H1 (cell line): Measurements from ENCODE around the gene LKAAEAR1. TPM values are rescaled to one million over a fixed set of nuclear protein-coding genes. Genes with fewer than 3 reads are reported as not detected.

Experiments
- CTCF ChIA-PET: fragments of 300-600 bp; sonication (Branson Sonifier 250); formaldehyde crosslinking; loops from one replicate; lab custom pipeline; 2021; ENCODE audit not compliant: partially characterized antibody; lab: Charles Lee
- POLR2A ChIA-PET: fragments of 300-600 bp; sonication (Branson Sonifier 250); formaldehyde crosslinking; loops from one replicate; lab custom pipeline; 2021; ENCODE audit warnings: inconsistent platforms; ENCODE audit not compliant: partially characterized antibody; lab: Charles Lee
- DNase-seq, 2 experiments: peaks; one replicate each; pipeline versions ENCODE4 v3.0.0 to v3.0.0-alpha.2; 2010 to 2022; ENCODE audit warnings: low spot score in 2 of 2, low read depth in 1 of 2, mixed read lengths in 1 of 2
- FAIRE-seq: peaks from 2 replicates; lab custom pipeline; 2011; peaks lifted over from hg19 to GRCh38; lab: Jason Lieb, UNC
- H2AFZ ChIP-seq: 2 replicates; pipeline ENCODE4 v1.8.1; 2012; ENCODE audit warnings: low read length, inconsistent platforms
- H2AK5ac ChIP-seq: 2 replicates; pipeline ENCODE4 v1.6.1; 2013; ENCODE audit warnings: low read depth, low read length
- H2BK120ac ChIP-seq: replicated peaks from 2 replicates; pipeline ENCODE3; 2013; ENCODE audit warnings: low read depth, low read length, inconsistent platforms
- H2BK12ac ChIP-seq: 2 replicates; pipeline ENCODE4 v1.6.1; 2013; ENCODE audit warnings: low read depth, low read length
- H2BK15ac ChIP-seq: 2 replicates; pipeline ENCODE4 v1.6.1; 2013; ENCODE audit warnings: low read length
- H2BK20ac ChIP-seq: 2 replicates; pipeline ENCODE4 v1.6.1; 2013; ENCODE audit warnings: low read length
- H2BK5ac ChIP-seq: 2 replicates; pipeline ENCODE4 v1.6.1; 2013; ENCODE audit warnings: low read depth, low read length
- H3K14ac ChIP-seq: 2 replicates; pipeline ENCODE4 v1.6.1; 2013; ENCODE audit warnings: inconsistent platforms; ENCODE audit not compliant: insufficient read length
- H3K18ac ChIP-seq: 2 replicates; pipeline ENCODE4 v1.6.1; 2013; ENCODE audit warnings: low read length; ENCODE audit errors: extremely low read depth
- H3K23ac ChIP-seq: 2 replicates; pipeline ENCODE4 v1.6.1; 2013; ENCODE audit warnings: inconsistent platforms; ENCODE audit not compliant: insufficient read length
- H3K23me2 ChIP-seq: 2 replicates; pipeline ENCODE4 v1.6.1; 2013; ENCODE audit warnings: low read depth, low read length
- H3K27ac ChIP-seq: 2 replicates; pipeline ENCODE4 v1.6.1; 2011; ENCODE audit warnings: low read depth, low read length, inconsistent platforms
- H3K27me3 ChIP-seq, 4 experiments: replicated peaks in 1 of 4; 1 replicate in 1 of 4; 2 replicates in 3 of 4; pipeline versions ENCODE4 v1.6.1 to v1.8.1; 2011 to 2013; ENCODE audit warnings: low read length in 3 of 4, mild to moderate bottlenecking in 3 of 4, inconsistent platforms in 2 of 4, mixed read lengths in 2 of 4, moderate library complexity in 1 of 4; ENCODE audit not compliant: control insufficient read depth in 3 of 4, insufficient read depth in 3 of 4; ENCODE audit errors: extremely low read depth in 1 of 4
- H3K36me3 ChIP-seq, 4 experiments: 2 replicates each; pipeline versions ENCODE4 v1.6.1 to v1.8.1; 2011 to 2013; ENCODE audit warnings: mild to moderate bottlenecking in 4 of 4, low read length in 3 of 4, moderate library complexity in 2 of 4, control low read depth in 1 of 4, inconsistent platforms in 1 of 4; ENCODE audit not compliant: insufficient read depth in 4 of 4, control insufficient read depth in 2 of 4
- H3K4ac ChIP-seq: replicated peaks from 2 replicates; pipeline ENCODE3; 2013; ENCODE audit warnings: low read length, low read depth, mixed read lengths, inconsistent platforms; ENCODE audit not compliant: insufficient read length
- H3K4me1 ChIP-seq, 4 experiments: replicated peaks in 1 of 4; 1 replicate in 1 of 4; 2 replicates in 3 of 4; pipeline versions ENCODE4 v1.6.1 to v1.8.1; 2011 to 2013; ENCODE audit warnings: low read length in 3 of 4, inconsistent platforms in 2 of 4, mixed read lengths in 1 of 4; ENCODE audit not compliant: insufficient read depth in 4 of 4, control insufficient read depth in 3 of 4
- H3K4me2 ChIP-seq, 2 experiments: 2 replicates each; pipeline versions ENCODE4 v1.6.1 to v1.8.1; 2011 to 2013; ENCODE audit warnings: low read depth in 2 of 2, low read length in 2 of 2, control low read depth in 1 of 2, inconsistent platforms in 1 of 2, mild to moderate bottlenecking in 1 of 2; ENCODE audit not compliant: insufficient read depth in 1 of 2
- H3K4me3 ChIP-seq, 4 experiments: fragments of 200-600, 300-600 bp in 1 of 4; sonication (generic), shearing (Covaris generic), sonication (Bioruptor Twin) in 1 of 4; 2 replicates each; pipeline versions ENCODE4 v1.5.1 to v1.8.1; 2011 to 2016; ENCODE audit warnings: low read length in 4 of 4, low read depth in 3 of 4, control low read depth in 2 of 4, inconsistent platforms in 2 of 4, mild to moderate bottlenecking in 2 of 4, mixed read lengths in 1 of 4, moderate library complexity in 1 of 4; ENCODE audit not compliant: insufficient read depth in 2 of 4; ENCODE audit errors: extremely low read depth in 1 of 4
- H3K56ac ChIP-seq: replicated peaks from 2 replicates; pipeline ENCODE3; 2013; ENCODE audit warnings: low read depth, mild to moderate bottlenecking, mixed read lengths, low read length, inconsistent platforms; ENCODE audit not compliant: insufficient read length
- H3K79me1 ChIP-seq: 2 replicates; pipeline ENCODE4 v1.6.1; 2013; ENCODE audit warnings: low read depth, low read length, control low read depth
- H3K79me2 ChIP-seq, 2 experiments: 2 replicates each; pipeline versions ENCODE4 v1.6.1 to v1.8.1; 2012 to 2013; ENCODE audit warnings: low read length in 2 of 2, mild to moderate bottlenecking in 2 of 2, inconsistent platforms in 1 of 2; ENCODE audit not compliant: insufficient read depth in 2 of 2, control insufficient read depth in 1 of 2
- H3K9ac ChIP-seq, 4 experiments: replicated peaks in 1 of 4; 1 replicate in 1 of 4; 2 replicates in 3 of 4; pipeline versions ENCODE4 v1.6.1 to v1.8.1; 2011 to 2013; ENCODE audit warnings: low read depth in 3 of 4, low read length in 3 of 4, control low read depth in 2 of 4, mild to moderate bottlenecking in 2 of 4, moderate library complexity in 2 of 4, inconsistent platforms in 1 of 4; ENCODE audit errors: extremely low read depth in 1 of 4
- H3K9me3 ChIP-seq, 2 experiments: 2 replicates each; pipeline versions ENCODE4 v1.6.1 to v1.8.1; 2012 to 2013; ENCODE audit warnings: mild to moderate bottlenecking in 2 of 2, moderate library complexity in 2 of 2, control low read depth in 1 of 2, inconsistent platforms in 1 of 2, low read depth in 1 of 2, low read length in 1 of 2, mixed read lengths in 1 of 2; ENCODE audit not compliant: insufficient read depth in 2 of 2
- H4K20me1 ChIP-seq, 2 experiments: replicated peaks in 1 of 2; 2 replicates each; pipeline versions ENCODE3 to v1.8.1; 2011 to 2013; ENCODE audit warnings: inconsistent platforms in 2 of 2, low read length in 2 of 2, mild to moderate bottlenecking in 1 of 2; ENCODE audit not compliant: insufficient read depth in 2 of 2, control insufficient read depth in 1 of 2
- H4K5ac ChIP-seq: 2 replicates; pipeline ENCODE4 v1.6.1; 2013; ENCODE audit warnings: low read length, low read depth, mixed read lengths, inconsistent platforms; ENCODE audit not compliant: insufficient read length
- H4K8ac ChIP-seq: 2 replicates; pipeline ENCODE4 v1.8.0; 2013; ENCODE audit warnings: mild to moderate bottlenecking, moderate library complexity, low read length, inconsistent platforms; ENCODE audit not compliant: insufficient read depth; ENCODE audit errors: extremely low read depth
- H4K91ac ChIP-seq: replicated peaks from 2 replicates; pipeline ENCODE3; 2013; ENCODE audit warnings: low read length, mixed read lengths, inconsistent platforms; ENCODE audit not compliant: insufficient read length
- JUN ChIP-seq: IDR thresholded peaks from 2 replicates; pipeline ENCODE4 v1.6.1; 2011; ENCODE audit warnings: low read depth, mild to moderate bottlenecking, improper control_type of control experiment, low read length
- KDM5A ChIP-seq: fragments of 200-600 bp; IDR thresholded peaks from 2 replicates; pipeline ENCODE4 v1.7.1; 2012; ENCODE audit warnings: mild to moderate bottlenecking, low read length, inconsistent platforms, mixed read lengths
- MAFK ChIP-seq: IDR thresholded peaks from 2 replicates; pipeline ENCODE4 v1.6.1; 2012; ENCODE audit warnings: low read depth, mild to moderate bottlenecking, improper control_type of control experiment, low read length
- RNF2 ChIP-seq: fragments of 200-900, 300-1000 bp; sonication (generic); IDR thresholded peaks from 2 replicates; pipeline ENCODE4 v1.7.1; 2016; ENCODE audit warnings: borderline replicate concordance, low read depth, mild to moderate bottlenecking, antibody characterized with exemption, low read length; ENCODE audit not compliant: poor library complexity, severe bottlenecking; ENCODE audit errors: missing control alignments
- SRF ChIP-seq: IDR thresholded peaks from 2 replicates; pipeline ENCODE4 v1.6.1; 2011; ENCODE audit warnings: mild to moderate bottlenecking, low read depth, low read length, moderate library complexity
- SUZ12 ChIP-seq: fragments of 200-600 bp; sonication (generic); IDR thresholded peaks from 2 replicates; pipeline ENCODE4 v1.6.1; 2012; ENCODE audit warnings: mild to moderate bottlenecking, inconsistent platforms, low read length, moderate library complexity, mixed read lengths
- YY1 ChIP-seq: IDR thresholded peaks from 2 replicates; pipeline ENCODE4 v1.6.1; 2011; ENCODE audit warnings: low read depth, mild to moderate bottlenecking, low read length
- WGBS, 2 experiments: shearing (Covaris generic) in 1 of 2; methylation state at CpG; one replicate each; pipeline versions ENCODE4 v1.1.6 to v1.1.7; 2013 to 2015; ENCODE audit warnings: low lambda C conversion rate in 2 of 2, mixed read lengths in 2 of 2, inconsistent platforms in 1 of 2, low coverage in 1 of 2, missing lambda C conversion rate in 1 of 2; ENCODE audit not compliant: insufficient replicate concordance in 2 of 2, insufficient coverage in 1 of 2, insufficient read length in 1 of 2; ENCODE audit errors: extremely low coverage in 1 of 2, missing lambda C conversion rate in 1 of 2; 5-methylcytosine and 5-hydroxymethylcytosine counted together
- polyA plus RNA-seq, 7 experiments: library from polyadenylated mRNA; depleted of rRNA in 3 of 7; stranded (reverse) in 5 of 7; unstranded in 2 of 7; fragments of >200 nt in 5 of 7; fragments of 200-250 nt in 2 of 7; gene quantifications; 1 replicate in 5 of 7; 2 replicates in 1 of 7; 4 replicates in 1 of 7; pipeline versions ENCODE4 v1.2.1 to v1.2.3, GENCODE V29; 2011 to 2013; ENCODE audit warnings: missing spikeins in 2 of 7, mixed read lengths in 2 of 7
- total RNA-seq: library from RNA; stranded (reverse); fragmentation: NEBNext Ultra II Directional; extraction: Animal tissue kit (Norgen Biotek cat#: 25700); gene quantifications from 2 replicates; pipeline ENCODE4 v1.2.1, GENCODE V29; 2021
- TF ChIP-seq, protein P1 (sequence below), 3 experiments: IDR thresholded peaks; 1 replicate in 2 of 3; 2 replicates in 1 of 3; pipeline versions ENCODE4 v1.5.1 to v1.6.1; 2011; ENCODE audit warnings: low read length in 3 of 3, mild to moderate bottlenecking in 3 of 3, inconsistent platforms in 2 of 3, low read depth in 1 of 3, moderate library complexity in 1 of 3; ENCODE audit not compliant: insufficient read depth in 1 of 3; ENCODE audit errors: control extremely low read depth in 1 of 3

The LKAAEAR1 gene
- total and polyA plus RNA-seq, 2 of the 8 experiments (the other 6 are each of a cell fraction or from before 2014, with no cell fraction given), result 0.41 to 0.53 TPM

DNA sequence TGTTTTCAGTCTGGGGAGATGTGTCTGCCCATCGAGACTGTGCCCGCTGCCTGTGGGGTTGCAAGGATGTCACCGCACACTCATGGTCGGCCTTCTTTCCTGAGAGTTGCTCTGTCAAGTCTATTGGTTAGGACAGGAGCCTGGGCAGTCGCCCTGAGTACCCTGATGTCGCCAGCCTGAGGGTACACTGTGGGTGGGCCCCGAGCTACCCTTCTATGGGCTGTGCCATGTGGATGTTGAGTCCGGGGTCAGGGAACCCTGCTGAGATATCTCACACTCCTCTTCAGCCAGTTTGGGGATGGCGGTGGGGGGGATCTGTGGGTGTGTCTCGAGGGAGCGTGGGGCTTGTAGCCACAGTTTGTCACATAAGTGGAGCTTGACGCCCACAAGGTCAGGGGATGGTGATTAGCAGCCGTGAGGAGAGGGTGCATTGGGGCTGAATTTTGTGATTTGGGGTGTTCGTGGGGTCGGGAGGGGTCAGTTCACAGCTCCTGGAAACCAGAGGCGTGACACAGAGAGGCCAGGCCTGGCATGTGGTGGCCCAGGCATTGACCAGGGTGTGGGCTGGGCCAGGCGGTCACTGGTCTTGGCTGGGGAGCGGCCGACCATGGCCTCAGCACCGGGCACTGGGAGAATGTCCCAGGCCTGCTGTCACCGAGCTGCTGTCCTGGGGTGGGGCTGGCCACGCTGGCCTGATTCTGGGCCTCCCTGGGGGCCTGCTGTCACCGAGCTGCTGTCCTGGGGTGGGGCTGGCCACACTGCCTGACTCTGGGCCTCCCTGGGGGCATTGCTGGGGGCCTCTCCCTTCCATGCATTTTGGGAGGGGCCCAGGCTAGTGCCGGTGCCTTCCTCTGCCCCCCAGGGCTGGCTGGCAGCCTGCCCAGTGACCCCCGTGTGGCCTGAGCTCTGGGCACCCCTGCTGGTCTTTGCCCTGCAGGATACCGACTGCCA is 24.8 kb upstream of the LKAAEAR1 start:
- WGBS, 2 experiments, result 84% methylated on average over 26 of the region's 26 CpGs; no CpG with 5 or more reads in 1 of the 2 experiments
- POLR2A ChIA-PET, result interaction anchor here (0.6 kb wide), 1 partner anchor 75 kb away, joined by 3 read pairs; no protein-coding TSS in a partner anchor
- DNase-seq, result no peak
- no peak for TF ChIP-seq JUN
- TF ChIP-seq KDM5A, result no peak
- TF ChIP-seq YY1, result no peak
- TF ChIP-seq SRF, result no peak
- no peak for TF ChIP-seq RNF2
- no peak for TF ChIP-seq MAFK
- no peak for TF ChIP-seq SUZ12
- TF ChIP-seq, protein P1, sequence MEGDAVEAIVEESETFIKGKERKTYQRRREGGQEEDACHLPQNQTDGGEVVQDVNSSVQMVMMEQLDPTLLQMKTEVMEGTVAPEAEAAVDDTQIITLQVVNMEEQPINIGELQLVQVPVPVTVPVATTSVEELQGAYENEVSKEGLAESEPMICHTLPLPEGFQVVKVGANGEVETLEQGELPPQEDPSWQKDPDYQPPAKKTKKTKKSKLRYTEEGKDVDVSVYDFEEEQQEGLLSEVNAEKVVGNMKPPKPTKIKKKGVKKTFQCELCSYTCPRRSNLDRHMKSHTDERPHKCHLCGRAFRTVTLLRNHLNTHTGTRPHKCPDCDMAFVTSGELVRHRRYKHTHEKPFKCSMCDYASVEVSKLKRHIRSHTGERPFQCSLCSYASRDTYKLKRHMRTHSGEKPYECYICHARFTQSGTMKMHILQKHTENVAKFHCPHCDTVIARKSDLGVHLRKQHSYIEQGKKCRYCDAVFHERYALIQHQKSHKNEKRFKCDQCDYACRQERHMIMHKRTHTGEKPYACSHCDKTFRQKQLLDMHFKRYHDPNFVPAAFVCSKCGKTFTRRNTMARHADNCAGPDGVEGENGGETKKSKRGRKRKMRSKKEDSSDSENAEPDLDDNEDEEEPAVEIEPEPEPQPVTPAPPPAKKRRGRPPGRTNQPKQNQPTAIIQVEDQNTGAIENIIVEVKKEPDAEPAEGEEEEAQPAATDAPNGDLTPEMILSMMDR (IDR thresholded peaks at IDR 0.05; ENCODE audit: control extremely low read depth in 1 of 3, insufficient read depth in 1 of 3, low read depth in 1 of 3, low read length in 3 of 3), result no peak

More for the DNA sequence above, 24.8 kb upstream of the LKAAEAR1 start:
- Histone ChIP-seq H2AK5ac (no peak overlapping the region), H3K23ac (no peak overlapping the region), H3K4me3 (no peak overlapping the region), H4K8ac (no peak overlapping the region; the same call in 1 of the 2 replicates), H3K14ac (no peak overlapping the region), H3K23me2 (no peaks in the 10 kb centered on the region), H3K27me3 (no peaks in the 10 kb centered on the region), H2BK120ac (no peak overlapping the region), H3K79me2 (no peaks in the 10 kb centered on the region), H4K91ac (no peak overlapping the region), H2BK20ac (no peak overlapping the region), H3K9me3 (no peaks in the 10 kb centered on the region), H4K5ac (no peak overlapping the region), H3K79me1 (no peaks in the 10 kb centered on the region; the same call in 1 of the 2 replicates), H3K36me3 (no peaks in the 10 kb centered on the region), H2BK15ac (no peak overlapping the region), H2BK12ac (no peak overlapping the region), H3K4ac (no peak overlapping the region), H3K18ac (no peak overlapping the region), H3K9ac (no peak overlapping the region; a peak in 2 of 7 replicates), H2AFZ (no peak overlapping the region), H3K27ac (no peak overlapping the region), H3K56ac (no peak overlapping the region), H3K4me1 (peaks cover 0 to 2% (median under 1%) of the 10 kb centered on the region in 4 experiments; a peak in 2 of 7 replicates), H4K20me1 (peaks cover 3 to 4% of the 10 kb centered on the region in 2 experiments), H3K4me2 (no peak overlapping the region), H2BK5ac (no peak overlapping the region)
- CTCF ChIA-PET, result interaction anchor here (0.8 to 6.4 kb wide), 5 partner anchors 8 to 35 kb away, joined by 3 to 59 read pairs (median 6); partner anchors contain the start of gene LKAAEAR1
- FAIRE-seq, result no peak
